Endodermal cell (in vitro differentiated cells): Measurements from ENCODE around the gene GNL3L. TPM values are rescaled to one million over a fixed set of nuclear protein-coding genes. Genes with fewer than 3 reads are reported as not detected.

Experiments
- DNase-seq: peaks from one replicate; pipeline ENCODE4 v3.0.0-alpha.2; 2017
- H3K27ac ChIP-seq: 2 replicates; pipeline ENCODE4 v1.5.1; 2013; ENCODE audit warnings: mild to moderate bottlenecking, low read depth, low read length, moderate library complexity
- H3K27me3 ChIP-seq: 2 replicates; pipeline ENCODE4 v1.6.1; 2013; ENCODE audit warnings: mild to moderate bottlenecking, low read length, moderate library complexity; ENCODE audit not compliant: insufficient read depth, control insufficient read depth, poor library complexity, severe bottlenecking
- H3K36me3 ChIP-seq: 2 replicates; pipeline ENCODE4 v1.7.0; 2013; ENCODE audit warnings: mild to moderate bottlenecking, low read length, moderate library complexity; ENCODE audit not compliant: control insufficient read depth, insufficient read depth
- H3K4me1 ChIP-seq: one replicate; pipeline ENCODE4 v1.7.0; 2013; ENCODE audit warnings: low read length; ENCODE audit not compliant: control insufficient read depth, insufficient read depth
- H3K4me3 ChIP-seq: 2 replicates; pipeline ENCODE4 v1.5.1; 2013; ENCODE audit warnings: mild to moderate bottlenecking, low read length, moderate library complexity
- H3K9ac ChIP-seq: 2 replicates; pipeline ENCODE4 v1.6.1; 2013; ENCODE audit warnings: mild to moderate bottlenecking, low read length, moderate library complexity; ENCODE audit not compliant: poor library complexity, severe bottlenecking; ENCODE audit errors: extremely low read depth
- H3K9me3 ChIP-seq: 2 replicates; pipeline ENCODE4 v1.6.1; 2013; ENCODE audit warnings: mild to moderate bottlenecking, low read length, moderate library complexity; ENCODE audit not compliant: control insufficient read depth
- H3K27ac Mint-ChIP-seq: 2 replicates; pipeline ENCODE4 v1.8.0; 2020; ENCODE audit warnings: mixed read lengths
- H3K27me3 Mint-ChIP-seq: 2 replicates; pipeline ENCODE4 v1.8.0; 2021; ENCODE audit warnings: mild to moderate bottlenecking, mixed read lengths; ENCODE audit not compliant: insufficient read depth
- H3K36me3 Mint-ChIP-seq: 2 replicates; pipeline ENCODE4 v1.8.0; 2020; ENCODE audit warnings: low read depth, mixed read lengths
- H3K4me1 Mint-ChIP-seq: 2 replicates; pipeline ENCODE4 v1.8.0; 2020; ENCODE audit warnings: mixed read lengths
- H3K4me3 Mint-ChIP-seq: 2 replicates; pipeline ENCODE4 v1.8.0; 2020; ENCODE audit warnings: mild to moderate bottlenecking, moderate library complexity, mixed read lengths
- H3K9me3 Mint-ChIP-seq: 2 replicates; pipeline ENCODE4 v1.8.0; 2020; ENCODE audit warnings: mild to moderate bottlenecking, mixed read lengths
- CTCF ChIP-seq: fragments of 200-600 bp; sonication (generic); conservative IDR thresholded peaks from 2 replicates; pipeline ENCODE4 v1.5.0; 2021; ENCODE audit warnings: antibody characterized with exemption, mild to moderate bottlenecking
- WGBS, 2 experiments: methylation state at CpG; one replicate each; pipeline versions ENCODE4 v1.1.5 to v1.1.7; 2013; ENCODE audit warnings: missing lambda C conversion rate in 2 of 2, mixed read lengths in 1 of 2; ENCODE audit not compliant: insufficient coverage in 1 of 2, insufficient read length in 1 of 2; 5-methylcytosine and 5-hydroxymethylcytosine counted together
- total RNA-seq, 2 donors: library from RNA; stranded (reverse); fragmentation: NEBNext Ultra II Directional in 1 of 2; extraction: Animal tissue kit (Norgen Biotek cat#: 25700) in 1 of 2; gene quantifications; 2 replicates in 1 of 2; 3 replicates in 1 of 2; pipeline ENCODE4 v1.2.1, GENCODE V29; 2021

Gene GNL3L
- total RNA-seq, 2 donors from 2014 or later, result 40.2 to 43.8 TPM

- Histone ChIP-seq H3K9me3 (no peaks in the 10 kb centered on the region), H3K27me3 (no peaks in the 10 kb centered on the region), H3K9ac (peak overlapping the region; percentile 69), H3K27ac (peak overlapping the region; percentile 97), H3K36me3 (peaks cover 10% of the 10 kb centered on the region), H3K4me3 (peak overlapping the region; percentile 77), H3K4me1 (no peaks in the 10 kb centered on the region)
- 50% methylated on average over 1 of the region's 3 CpGs; no CpG with 5 or more reads in 1 of the 2 experiments for WGBS, 2 experiments
- peaks cover 20% of the 10 kb centered on the region for H3K36me3 Mint-ChIP-seq
- H3K27ac Mint-ChIP-seq, result peak overlapping the region; percentile 96
- H3K4me3 Mint-ChIP-seq, result peak overlapping the region; percentile 86
- TF ChIP-seq CTCF, result no peak
- DNase-seq, result no peak
- H3K27me3 Mint-ChIP-seq, result no peaks in the 10 kb centered on the region
- peaks cover 57% of the 10 kb centered on the region for H3K9me3 Mint-ChIP-seq
- H3K4me1 Mint-ChIP-seq, result peaks cover 7% of the 10 kb centered on the region
These were observed 868 bp upstream of the GNL3L start for GRCh38 chrX:54529151-54529550.

- peaks cover 56% of the 10 kb centered on the region for H3K9me3 Mint-ChIP-seq
- peaks cover 15% of the 10 kb centered on the region for H3K36me3 ChIP-seq
- no peaks in the 10 kb centered on the region for H3K27me3 Mint-ChIP-seq
- H3K27ac ChIP-seq, result no peak overlapping the region
- H3K27ac Mint-ChIP-seq, result peak overlapping the region; percentile 89
- H3K4me3 ChIP-seq, result peak overlapping the region; percentile 87
- peaks cover 27% of the 10 kb centered on the region for H3K36me3 Mint-ChIP-seq
- no peak for TF ChIP-seq CTCF
- H3K9ac ChIP-seq, result peak overlapping the region; percentile 59
- no peaks in the 10 kb centered on the region for H3K4me1 ChIP-seq
- H3K27me3 ChIP-seq, result no peaks in the 10 kb centered on the region
- DNase-seq, result no peak
- H3K4me3 Mint-ChIP-seq, result peak overlapping the region; percentile 86
- H3K4me1 Mint-ChIP-seq, result peaks cover 7% of the 10 kb centered on the region
- 0% methylated on average over 2 to 22 of the region's 22 CpGs for WGBS, 2 experiments
- H3K9me3 ChIP-seq, result no peaks in the 10 kb centered on the region
These were observed 410 bp downstream of the GNL3L start for GRCh38 chrX:54530357-54530900.

- H3K27ac ChIP-seq, result no peak overlapping the region
- no peaks in the 10 kb centered on the region for H3K9me3 ChIP-seq
- no peak overlapping the region for H3K4me3 ChIP-seq
- WGBS, 2 experiments, result 85 to 88% methylated on average over 2 to 4 of the region's 4 CpGs
- H3K36me3 ChIP-seq, result peaks cover 30% of the 10 kb centered on the region
- H3K4me1 ChIP-seq, result no peaks in the 10 kb centered on the region
- H3K4me3 Mint-ChIP-seq, result no peak overlapping the region
- peaks cover 49% of the 10 kb centered on the region for H3K9me3 Mint-ChIP-seq
- no peak overlapping the region for H3K9ac ChIP-seq
- DNase-seq, result no peak
- no peaks in the 10 kb centered on the region for H3K27me3 ChIP-seq
- no peak for TF ChIP-seq CTCF
- H3K36me3 Mint-ChIP-seq, result peaks cover 41% of the 10 kb centered on the region
- H3K4me1 Mint-ChIP-seq, result peaks cover 7% of the 10 kb centered on the region
- no peaks in the 10 kb centered on the region for H3K27me3 Mint-ChIP-seq
- H3K27ac Mint-ChIP-seq, result no peak overlapping the region
These were observed 4.3 kb downstream of the GNL3L start for GRCh38 chrX:54534271-54534670.
